ENCODE data around the gene HOPX.

- TF ChIP-seq CTCF (IDR thresholded peaks at IDR 0.05) (no peak), EP300 (IDR thresholded peaks at IDR 0.05) (no peak), POLR2AphosphoS5 (IDR thresholded peaks at IDR 0.05) (no peak)
Observed at GRCh38 chr4:56627985-56628384, 53.1 kb downstream of the HOPX start.

All from stomach (tissue), 4 donors.